Measurements from ENCODE around the gene CTCFL. TPM values are rescaled to one million over a fixed set of nuclear protein-coding genes. Genes with fewer than 3 reads are reported as not detected.

CTCFL gene
- total RNA-seq, 1 donor from 2014 or later = not detected

- DNase-seq (ENCODE audit: low spot score in 2 of 2) (no peak), FAIRE-seq (no peak)
These were observed 36.7 kb upstream of the CTCFL start for GRCh38 chr20:57561356-57562279.

DNA sequence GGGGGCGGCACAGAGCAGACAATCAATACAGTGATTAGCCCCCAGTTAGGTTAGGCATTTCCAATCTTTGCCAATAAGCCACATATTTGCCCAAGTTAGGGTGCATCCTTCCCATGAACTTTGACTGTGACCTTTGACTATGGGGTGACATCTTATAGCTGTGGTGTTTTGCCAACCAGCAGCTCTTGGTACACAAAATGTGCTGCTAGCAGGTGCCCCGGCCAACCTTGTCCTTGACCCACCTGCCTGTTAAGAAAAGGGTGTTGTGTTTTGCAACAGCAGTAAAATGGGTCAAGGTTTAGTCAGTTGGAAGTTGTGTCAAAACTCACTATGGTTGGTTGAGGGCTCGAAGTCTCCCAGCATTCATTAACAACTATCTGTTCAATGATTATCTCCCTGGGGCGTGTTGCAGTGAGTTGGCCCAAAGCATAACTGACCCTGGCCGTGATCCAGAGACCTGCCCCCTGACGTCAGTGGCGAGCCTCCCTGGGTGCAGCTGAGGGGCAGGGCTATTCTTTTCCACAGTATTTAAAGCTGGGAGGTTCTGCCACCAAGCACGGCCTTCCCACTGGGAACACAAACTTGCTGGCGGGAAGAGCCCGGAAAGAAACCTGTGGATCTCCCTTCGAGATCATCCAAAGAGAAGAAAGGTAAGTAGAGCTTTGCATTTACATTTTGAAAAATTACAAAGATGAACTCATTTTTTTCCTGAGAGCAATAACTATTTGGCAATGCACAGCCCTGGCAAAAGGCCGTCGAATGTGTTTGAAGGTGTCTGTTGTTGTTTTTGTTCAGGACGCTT lies 35.8 kb upstream of the CTCFL start, which contains the start of gene PCK1:
Gene PCK1 (plus strand): TSS at position 557 of the 802 bp plus-strand sequence. CDS start 302 bp downstream, outside the sequence.
- FAIRE-seq (no peak), DNase-seq (ENCODE audit: low spot score in 2 of 2) (peak in 1 of 2 donors; percentile 31)

DNA sequence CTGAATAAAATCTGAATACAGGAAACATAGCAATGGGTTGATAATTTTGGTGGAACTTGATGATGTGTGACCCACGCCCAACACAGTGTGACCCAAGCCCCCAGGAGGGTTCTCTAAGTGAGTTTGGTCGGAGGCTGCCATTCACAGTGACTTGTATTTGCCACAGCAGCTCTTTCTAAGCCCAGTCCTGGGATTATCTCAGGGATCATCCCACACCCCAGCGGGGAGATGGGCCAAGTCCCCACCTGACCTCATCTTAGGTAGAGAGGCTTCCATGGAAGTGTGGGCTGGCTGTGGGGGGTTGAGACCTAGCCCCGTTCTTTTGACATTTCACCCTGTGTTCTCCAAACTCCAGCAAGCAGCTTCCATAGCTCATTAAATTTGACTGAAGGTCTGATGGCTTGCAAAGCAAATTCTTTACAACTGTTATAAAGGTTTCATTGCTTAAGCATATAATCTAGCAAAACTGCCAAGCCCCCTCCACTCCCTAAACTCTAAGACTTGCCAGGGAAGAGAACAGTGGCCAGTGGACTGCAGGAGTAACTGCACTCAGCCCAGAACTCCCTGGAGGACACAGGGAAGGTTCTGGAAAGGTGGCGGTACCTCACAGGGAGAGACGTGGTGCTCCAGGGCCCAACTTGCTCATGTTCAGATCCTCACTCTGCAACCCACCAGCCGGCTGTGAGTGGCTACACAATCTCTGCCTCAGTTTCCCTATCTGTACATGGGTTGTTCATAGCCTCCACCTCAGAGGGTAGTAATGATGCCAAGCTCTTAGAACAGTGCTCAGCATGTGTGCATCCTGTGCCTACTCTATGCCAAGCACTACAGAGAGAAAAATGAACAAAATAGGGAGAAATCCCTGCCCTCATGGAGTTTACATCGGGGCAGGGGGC lies 35.0 kb upstream of the CTCFL start:
- DNase-seq (ENCODE audit: low spot score in 2 of 2) = no peak
- no peak for FAIRE-seq

- DNase-seq (ENCODE audit: low spot score in 2 of 2) (no peak), FAIRE-seq (no peak)
These were observed 34.3 kb upstream of the CTCFL start for GRCh38 chr20:57559289-57559634.

GRCh38 chr20:57558614-57559288 lies 33.8 kb upstream of the CTCFL start:
- no peak for FAIRE-seq

DNA sequence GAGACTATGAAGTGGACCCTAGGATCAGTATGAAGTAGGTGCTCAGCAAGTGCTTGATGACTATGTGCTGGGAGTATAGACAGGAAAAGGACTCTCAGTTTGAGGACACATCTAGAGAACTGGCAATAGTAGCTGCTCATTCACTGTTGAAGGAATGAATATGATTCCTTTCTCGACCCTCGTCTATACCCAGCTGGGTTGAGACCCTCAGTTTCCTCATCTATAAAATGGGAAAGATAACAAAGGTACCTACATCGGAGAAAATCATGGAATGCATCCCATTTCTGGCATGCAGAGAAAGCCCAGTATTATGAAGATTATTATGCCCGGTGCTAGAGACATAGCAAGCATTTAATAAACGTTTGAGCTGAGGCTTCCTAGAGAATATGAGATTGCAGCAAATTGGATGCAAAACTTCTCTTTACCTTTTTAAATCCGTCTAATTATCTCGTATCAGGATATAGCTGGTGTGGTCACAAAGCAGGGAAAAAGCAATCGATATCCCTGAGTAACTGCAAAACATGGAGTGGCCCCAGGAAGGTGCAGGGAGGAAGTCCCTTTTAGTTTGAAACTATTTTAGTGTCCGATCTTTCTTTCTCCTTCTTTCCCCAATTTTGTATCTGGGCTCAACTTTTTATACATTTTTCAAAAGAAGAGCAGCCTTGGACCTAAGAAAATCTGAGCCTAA lies 33.1 kb upstream of the CTCFL start:
- FAIRE-seq = no peak
- DNase-seq (ENCODE audit: low spot score in 2 of 2) = no peak

More at GRCh38 chr20:57558614-57559288, 33.8 kb upstream of the CTCFL start:
- no peak for DNase-seq (ENCODE audit: low spot score in 2 of 2)

GRCh38 chr20:57556980-57557274 lies 32.0 kb upstream of the CTCFL start:
- no peak for FAIRE-seq
- DNase-seq (ENCODE audit: low spot score in 2 of 2) = no peak

- no peak for FAIRE-seq
- DNase-seq (ENCODE audit: low spot score in 2 of 2) = no peak
These were observed 30.7 kb upstream of the CTCFL start for GRCh38 chr20:57555457-57556184.

DNA sequence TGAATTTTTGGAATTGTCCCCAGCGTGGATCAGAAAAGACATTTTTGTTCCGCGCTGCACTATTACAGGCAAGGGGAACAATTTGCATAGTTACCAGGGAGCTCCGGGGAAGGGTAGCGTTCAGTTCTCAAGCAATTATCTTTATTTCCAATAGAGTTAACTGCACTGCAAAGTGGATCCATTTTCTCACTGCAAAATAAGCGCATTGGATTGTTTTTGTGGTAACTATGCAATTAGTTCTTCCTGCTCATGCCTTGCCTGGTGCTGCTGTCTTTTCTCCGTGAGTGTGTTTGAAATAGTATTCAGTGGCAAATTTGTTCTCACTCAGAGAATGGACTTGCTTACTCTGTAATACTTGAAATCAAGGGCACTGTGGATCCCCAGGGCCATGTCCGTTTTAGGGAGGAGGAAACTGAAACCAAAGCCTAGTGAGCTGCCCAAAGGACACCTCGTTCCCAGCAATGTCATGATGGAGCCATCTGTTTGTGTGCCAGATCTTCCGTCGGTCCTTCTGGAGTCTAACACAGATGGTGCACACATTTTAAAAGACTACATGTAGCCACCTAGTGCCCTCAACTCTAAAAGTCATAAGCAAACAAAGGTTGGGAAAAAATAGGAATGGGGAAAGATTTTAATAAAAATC lies 28.6 kb upstream of the CTCFL start:
- FAIRE-seq = no peak
- DNase-seq (ENCODE audit: low spot score in 2 of 2) = no peak

DNA sequence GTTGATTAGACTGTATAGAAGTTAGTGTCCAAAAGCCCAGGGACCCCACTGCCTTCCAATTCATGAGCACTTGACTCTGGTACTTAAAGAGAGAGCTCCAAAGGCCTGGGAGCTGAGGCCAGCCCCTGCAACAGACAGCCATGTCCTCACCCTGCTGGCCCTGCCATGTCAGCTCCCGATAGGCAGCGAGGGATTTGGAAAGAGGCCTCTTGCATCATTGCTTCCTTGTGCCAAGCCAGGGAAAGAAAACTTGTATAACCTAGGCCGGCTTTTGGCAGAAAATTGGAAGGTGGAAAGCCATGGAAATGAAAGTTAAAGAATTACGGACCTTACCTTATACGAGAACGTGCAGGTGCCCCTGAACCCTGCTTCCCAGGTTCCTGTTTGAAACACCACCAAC lies 27.5 kb upstream of the CTCFL start:
- DNase-seq (ENCODE audit: low spot score in 2 of 2) = no peak
- FAIRE-seq = no peak

DNA sequence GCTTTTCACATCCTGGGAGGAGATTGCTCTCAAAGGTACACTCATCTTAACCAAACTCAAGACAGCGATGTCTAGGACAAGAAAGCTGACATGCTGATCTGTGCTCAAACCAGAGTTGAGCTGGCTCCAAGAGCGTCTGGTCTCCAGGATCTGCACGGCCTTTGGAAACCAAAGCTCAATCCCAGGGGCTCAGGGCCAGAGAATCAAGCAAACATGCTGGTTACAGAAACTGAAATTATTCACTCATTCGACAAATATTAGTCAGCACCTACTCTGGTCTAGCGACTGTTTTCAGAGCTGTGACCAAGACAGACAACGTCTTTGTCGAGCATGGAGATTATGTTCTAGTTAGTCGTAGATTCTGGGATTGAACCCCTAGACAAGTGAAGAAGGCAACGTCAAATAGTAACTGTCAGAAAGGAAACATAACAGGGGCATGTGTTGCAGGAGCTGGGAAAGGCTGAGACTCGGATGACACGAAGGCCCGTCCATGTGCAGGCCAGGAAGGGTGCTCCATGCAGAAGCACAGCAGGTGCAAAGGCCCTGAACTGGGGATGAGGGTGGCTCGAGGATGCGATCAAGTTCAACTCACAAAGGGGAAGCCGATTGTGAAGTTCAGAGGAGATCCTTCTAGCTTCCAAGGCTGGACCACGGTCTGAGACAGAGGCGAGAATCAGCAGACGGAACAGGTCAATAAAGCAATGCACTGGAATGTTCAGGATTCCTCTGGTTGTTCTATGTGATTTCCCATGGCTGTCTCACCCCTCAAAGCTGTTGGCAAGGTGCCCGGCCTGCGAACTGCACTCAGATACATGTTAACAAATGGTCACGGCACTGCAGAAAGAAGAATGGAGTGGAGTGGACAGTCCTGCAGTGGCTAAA lies 23.5 kb upstream of the CTCFL start:
- no peak for FAIRE-seq
- no peak for DNase-seq (ENCODE audit: low spot score in 2 of 2)

GRCh38 chr20:57546956-57547649 lies 22.2 kb upstream of the CTCFL start:
- DNase-seq (ENCODE audit: low spot score in 2 of 2) (no peak), FAIRE-seq (no peak)

- no peak for FAIRE-seq
- DNase-seq (ENCODE audit: low spot score in 2 of 2) = no peak
These were observed 21.2 kb upstream of the CTCFL start for GRCh38 chr20:57545927-57546662.

- no peak for FAIRE-seq
- no peak for DNase-seq (ENCODE audit: low spot score in 2 of 2)
These were observed 20.1 kb upstream of the CTCFL start for GRCh38 chr20:57544838-57545564.

DNA sequence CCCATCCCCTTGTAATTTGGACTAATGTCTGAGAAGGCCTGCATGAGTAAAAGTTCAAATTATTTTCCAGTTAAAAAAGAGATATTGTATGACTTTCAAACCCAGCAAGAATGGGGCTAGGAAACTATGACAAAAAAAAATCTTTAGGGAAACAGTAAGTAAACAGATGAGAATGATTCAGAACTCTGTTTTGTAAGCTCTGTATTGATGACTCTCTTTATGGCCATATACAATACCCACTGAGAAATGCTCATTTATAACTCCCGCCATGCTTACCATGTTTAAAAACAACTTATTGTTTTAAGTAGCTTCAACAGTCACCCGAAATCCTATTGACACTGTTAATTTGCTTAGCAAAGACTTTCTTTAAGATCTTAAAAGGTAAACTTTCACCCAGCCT lies 18.8 kb upstream of the CTCFL start:
- no peak for DNase-seq (ENCODE audit: low spot score in 2 of 2)
- FAIRE-seq = no peak

Measured in frontal cortex (tissue), 4 donors.